HepG2 (cell line): ENCODE results near the gene SBSN. TPM values are rescaled to one million over a fixed set of nuclear protein-coding genes. Genes with fewer than 3 reads are reported as not detected.
A peak's percentile ranks its signal among the peaks of the same experiment; 100 is the strongest.

Source experiments
- AHR ChIP-seq: IDR thresholded peaks from 2 replicates; pipeline ENCODE4 v1.6.1; 2018; ENCODE audit warnings: missing genetic modification reagents, missing compliant biosample characterization
- ATF1 ChIP-seq: IDR thresholded peaks from 2 replicates; pipeline ENCODE4 v1.6.1; 2016; ENCODE audit warnings: mild to moderate bottlenecking, control low read depth
- BCLAF1 ChIP-seq: fragments of 450-650 bp; IDR thresholded peaks from 2 replicates; pipeline ENCODE4 v1.6.1; 2017; ENCODE audit warnings: mild to moderate bottlenecking
- DMAP1 ChIP-seq: IDR thresholded peaks from 2 replicates; pipeline ENCODE4 v1.6.1; 2016
- DMTF1 ChIP-seq: sonication (generic); formaldehyde crosslinking; IDR thresholded peaks from 2 replicates; pipeline ENCODE4 v1.4.0; 2020; ENCODE audit warnings: mild to moderate bottlenecking, missing genetic modification reagents
- DNMT3B ChIP-seq: conservative IDR thresholded peaks from 2 replicates; pipeline ENCODE4 v1.6.1; 2016; ENCODE audit warnings: missing biosample characterization, control low read depth
- FOXA3 ChIP-seq: IDR thresholded peaks from 2 replicates; pipeline ENCODE4 v1.6.1; 2016; ENCODE audit warnings: missing genetic modification reagents, missing compliant biosample characterization
- GATAD2A ChIP-seq: IDR thresholded peaks from 2 replicates; pipeline ENCODE4 v1.6.1; 2016
- HNRNPK ChIP-seq: fragments of 200-400 bp; formaldehyde crosslinking; IDR thresholded peaks from 2 replicates; pipeline ENCODE4 v1.6.1; 2018; ENCODE audit warnings: low read length, low read depth, moderate library complexity, mild to moderate bottlenecking; ENCODE audit not compliant: poor library complexity, severe bottlenecking
- POGZ ChIP-seq: sonication (generic); formaldehyde crosslinking; IDR thresholded peaks from 2 replicates; pipeline ENCODE4 v1.4.0; 2020; ENCODE audit warnings: mild to moderate bottlenecking, missing genetic modification reagents
- SUZ12 ChIP-seq: fragments of 150-350 bp; IDR thresholded peaks from 2 replicates; pipeline ENCODE4 v1.6.1; 2014; ENCODE audit warnings: low read depth, low read length
- YEATS2 ChIP-seq: sonication (generic); formaldehyde crosslinking; IDR thresholded peaks from 2 replicates; pipeline ENCODE4 v1.4.0; 2020; ENCODE audit warnings: missing genetic modification reagents, borderline replicate concordance
- YY1 ChIP-seq: IDR thresholded peaks from 2 replicates; pipeline ENCODE4 v1.6.1; 2011; ENCODE audit warnings: low read length, low read depth, moderate library complexity, mild to moderate bottlenecking; ENCODE audit not compliant: insufficient read depth, insufficient replicate concordance
- ZC3H4 ChIP-seq: sonication (generic); formaldehyde crosslinking; IDR thresholded peaks from 2 replicates; pipeline ENCODE4 v1.4.0; 2020; ENCODE audit warnings: missing genetic modification reagents, borderline replicate concordance
- ZKSCAN1 ChIP-seq: fragments of 150-350 bp; IDR thresholded peaks from 2 replicates; pipeline ENCODE4 v1.6.1; 2014; ENCODE audit warnings: low read length
- ZNF121 ChIP-seq: sonication (generic); formaldehyde crosslinking; IDR thresholded peaks from 2 replicates; pipeline ENCODE4 v1.5.0; 2020; ENCODE audit warnings: mild to moderate bottlenecking, missing genetic modification reagents
- ZNF207 ChIP-seq: fragments of 450-650 bp; IDR thresholded peaks from 2 replicates; pipeline ENCODE4 v1.6.1; 2016; ENCODE audit warnings: antibody characterized with exemption, borderline replicate concordance
- ZNF570 ChIP-seq: sonication (generic); formaldehyde crosslinking; IDR thresholded peaks from 2 replicates; pipeline ENCODE4 v1.4.0; 2020; ENCODE audit warnings: mild to moderate bottlenecking, missing genetic modification reagents, borderline replicate concordance
- ZNF605 ChIP-seq: sonication (generic); formaldehyde crosslinking; IDR thresholded peaks from 2 replicates; pipeline ENCODE4 v1.8.0; 2022; ENCODE audit warnings: mild to moderate bottlenecking, missing genetic modification reagents
- ZNF83 ChIP-seq: sonication (generic); formaldehyde crosslinking; IDR thresholded peaks from 2 replicates; pipeline ENCODE4 v1.4.0; 2020; ENCODE audit warnings: missing genetic modification reagents, mild to moderate bottlenecking, borderline replicate concordance
- polyA plus RNA-seq, 8 experiments: library from polyadenylated mRNA; depleted of rRNA in 3 of 8; stranded (reverse) in 7 of 8; unstranded in 1 of 8; fragments of >200 nt; fragmentation: Illumina TruSeq in 4 of 8; extraction: Trizol in 4 of 8; gene quantifications; 2 replicates each; pipeline versions ENCODE4 v1.2.1 to v1.2.3, GENCODE V29; 2011 to 2016; ENCODE audit warnings: low read depth in 4 of 8, missing spikeins in 1 of 8, mixed read lengths in 1 of 8; ENCODE audit not compliant: insufficient read depth in 1 of 8
- total RNA-seq, 5 experiments: library from RNA; depleted of rRNA; stranded (reverse); fragments of >200 nt; fragmentation: Illumina TruSeq; extraction: Trizol; gene quantifications; 2 replicates each; pipeline ENCODE4 v1.2.3, GENCODE V29; 2016; ENCODE audit warnings: low read depth in 1 of 5
- TF ChIP-seq, protein P1 (sequence below): sonication (generic); formaldehyde crosslinking; conservative IDR thresholded peaks from 2 replicates; pipeline ENCODE4 v1.8.0; 2022; ENCODE audit warnings: missing genetic modification reagents
- TF ChIP-seq, protein P2 (sequence below): sonication (generic); formaldehyde crosslinking; IDR thresholded peaks from 2 replicates; pipeline ENCODE4 v1.4.0; 2020; ENCODE audit warnings: missing genetic modification reagents

SBSN gene
- total and polyA plus RNA-seq, 2 of the 13 experiments (the other 11 are each of a cell fraction or from before 2014, with no cell fraction given): not detected

DNA sequence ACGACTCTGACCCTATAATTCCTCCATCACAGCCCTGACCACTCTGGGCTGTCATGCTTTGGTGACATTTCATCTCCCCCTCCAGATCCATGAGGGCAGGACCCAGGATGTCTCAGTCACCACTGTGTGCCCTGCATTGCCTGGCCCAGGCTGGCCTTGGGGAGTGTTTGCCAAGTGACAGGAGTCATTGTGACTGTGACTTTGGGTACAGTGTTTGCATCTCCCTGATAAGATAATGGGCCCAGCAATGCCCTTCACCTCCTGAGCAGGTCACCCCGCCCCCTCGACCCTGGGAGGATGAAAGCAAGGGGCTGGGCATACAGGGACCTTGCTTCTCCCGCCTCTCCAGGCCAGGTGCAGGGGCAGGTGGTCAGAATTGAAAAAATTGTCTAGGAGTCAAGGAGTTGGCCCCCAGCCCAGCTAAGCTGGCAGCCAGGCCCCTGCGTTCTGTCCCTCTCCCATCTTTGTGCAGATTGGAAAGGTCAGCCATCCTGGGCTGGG lies 41.2 kb upstream of the SBSN start (continued):
- TF ChIP-seq, protein P1, sequence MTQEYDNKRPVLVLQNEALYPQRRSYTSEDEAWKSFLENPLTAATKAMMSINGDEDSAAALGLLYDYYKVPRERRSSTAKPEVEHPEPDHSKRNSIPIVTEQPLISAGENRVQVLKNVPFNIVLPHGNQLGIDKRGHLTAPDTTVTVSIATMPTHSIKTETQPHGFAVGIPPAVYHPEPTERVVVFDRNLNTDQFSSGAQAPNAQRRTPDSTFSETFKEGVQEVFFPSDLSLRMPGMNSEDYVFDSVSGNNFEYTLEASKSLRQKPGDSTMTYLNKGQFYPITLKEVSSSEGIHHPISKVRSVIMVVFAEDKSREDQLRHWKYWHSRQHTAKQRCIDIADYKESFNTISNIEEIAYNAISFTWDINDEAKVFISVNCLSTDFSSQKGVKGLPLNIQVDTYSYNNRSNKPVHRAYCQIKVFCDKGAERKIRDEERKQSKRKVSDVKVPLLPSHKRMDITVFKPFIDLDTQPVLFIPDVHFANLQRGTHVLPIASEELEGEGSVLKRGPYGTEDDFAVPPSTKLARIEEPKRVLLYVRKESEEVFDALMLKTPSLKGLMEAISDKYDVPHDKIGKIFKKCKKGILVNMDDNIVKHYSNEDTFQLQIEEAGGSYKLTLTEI (CRISPR knock-in tag): no peak
- TF ChIP-seq FOXA3 (CRISPR knock-in tag): peak; percentile 65
- TF ChIP-seq ZKSCAN1: no peak
- TF ChIP-seq ZNF207: no peak
- no peak for TF ChIP-seq ZC3H4 (CRISPR knock-in tag)
- no peak for TF ChIP-seq DNMT3B (CRISPR knock-in tag)
- TF ChIP-seq SUZ12: no peak
- TF ChIP-seq YEATS2 (CRISPR knock-in tag): no peak
- TF ChIP-seq, protein P2, sequence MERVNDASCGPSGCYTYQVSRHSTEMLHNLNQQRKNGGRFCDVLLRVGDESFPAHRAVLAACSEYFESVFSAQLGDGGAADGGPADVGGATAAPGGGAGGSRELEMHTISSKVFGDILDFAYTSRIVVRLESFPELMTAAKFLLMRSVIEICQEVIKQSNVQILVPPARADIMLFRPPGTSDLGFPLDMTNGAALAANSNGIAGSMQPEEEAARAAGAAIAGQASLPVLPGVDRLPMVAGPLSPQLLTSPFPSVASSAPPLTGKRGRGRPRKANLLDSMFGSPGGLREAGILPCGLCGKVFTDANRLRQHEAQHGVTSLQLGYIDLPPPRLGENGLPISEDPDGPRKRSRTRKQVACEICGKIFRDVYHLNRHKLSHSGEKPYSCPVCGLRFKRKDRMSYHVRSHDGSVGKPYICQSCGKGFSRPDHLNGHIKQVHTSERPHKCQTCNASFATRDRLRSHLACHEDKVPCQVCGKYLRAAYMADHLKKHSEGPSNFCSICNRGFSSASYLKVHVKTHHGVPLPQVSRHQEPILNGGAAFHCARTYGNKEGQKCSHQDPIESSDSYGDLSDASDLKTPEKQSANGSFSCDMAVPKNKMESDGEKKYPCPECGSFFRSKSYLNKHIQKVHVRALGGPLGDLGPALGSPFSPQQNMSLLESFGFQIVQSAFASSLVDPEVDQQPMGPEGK (CRISPR knock-in tag): peak; percentile 82
- TF ChIP-seq DMAP1 (CRISPR knock-in tag): no peak; the same call in 1 of the 2 replicates
- TF ChIP-seq ZNF605 (CRISPR knock-in tag): no peak
- TF ChIP-seq ZNF83 (CRISPR knock-in tag): no peak
- TF ChIP-seq DMTF1: no peak
- no peak for TF ChIP-seq BCLAF1
- TF ChIP-seq GATAD2A (CRISPR knock-in tag): peak; percentile 93
- 0 out of 2 replicates have a peak, but pooled peaks have one; percentile 42 for TF ChIP-seq POGZ (CRISPR knock-in tag)
- no peak for TF ChIP-seq ZNF570
- TF ChIP-seq AHR (CRISPR knock-in tag): no peak
- TF ChIP-seq YY1: no peak
- no peak for TF ChIP-seq HNRNPK
- no peak for TF ChIP-seq ZNF121 (CRISPR knock-in tag)
- no peak for TF ChIP-seq ATF1
